ENCODE measurements around the gene PLPPR5.

Gene PLPPR5

DNA sequence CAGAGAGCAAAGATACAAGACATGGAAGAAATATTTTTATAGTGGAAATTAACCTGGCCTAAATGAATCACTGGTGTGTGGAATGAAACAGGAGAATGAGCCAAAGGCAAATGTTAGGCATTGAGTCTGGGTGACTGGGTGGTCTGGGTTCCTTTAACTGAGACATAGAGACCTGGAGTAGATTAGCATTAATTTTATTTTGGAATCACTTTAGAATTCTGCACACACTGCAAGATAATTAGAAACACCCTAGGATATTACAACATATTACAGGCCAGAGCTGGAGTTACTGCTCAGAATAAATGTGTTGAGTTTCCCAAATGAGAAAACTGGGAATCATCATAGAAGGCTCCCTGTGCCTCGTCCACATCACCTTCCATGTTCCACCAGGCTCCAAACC is 85.5 kb downstream of the PLPPR5 start:
- Histone ChIP-seq H3K4me1 (ENCODE audit: control insufficient read depth, insufficient read depth, low read length) (no peaks in the 10 kb centered on the region), H3K27ac (ENCODE audit: extremely low read depth, low read depth, low read length) (no peak overlapping the region), H3K36me3 (ENCODE audit: control insufficient read depth in 2 of 2, insufficient read depth in 1 of 2, low read length in 2 of 2) (no peaks in the 10 kb centered on the region), H3K4me3 (ENCODE audit: low read depth, low read length) (no peak overlapping the region), H3K9me3 (ENCODE audit: control insufficient read depth, insufficient read depth, low read depth, low read length) (no peaks in the 10 kb centered on the region)
- ChIA-PET POLR2A (no interaction called here), CTCF (no interaction called here)
- TF ChIP-seq ZNF549 (tag by site-specific recombination; IDR thresholded peaks at IDR 0.05): no peak
- TF ChIP-seq, protein P1, sequence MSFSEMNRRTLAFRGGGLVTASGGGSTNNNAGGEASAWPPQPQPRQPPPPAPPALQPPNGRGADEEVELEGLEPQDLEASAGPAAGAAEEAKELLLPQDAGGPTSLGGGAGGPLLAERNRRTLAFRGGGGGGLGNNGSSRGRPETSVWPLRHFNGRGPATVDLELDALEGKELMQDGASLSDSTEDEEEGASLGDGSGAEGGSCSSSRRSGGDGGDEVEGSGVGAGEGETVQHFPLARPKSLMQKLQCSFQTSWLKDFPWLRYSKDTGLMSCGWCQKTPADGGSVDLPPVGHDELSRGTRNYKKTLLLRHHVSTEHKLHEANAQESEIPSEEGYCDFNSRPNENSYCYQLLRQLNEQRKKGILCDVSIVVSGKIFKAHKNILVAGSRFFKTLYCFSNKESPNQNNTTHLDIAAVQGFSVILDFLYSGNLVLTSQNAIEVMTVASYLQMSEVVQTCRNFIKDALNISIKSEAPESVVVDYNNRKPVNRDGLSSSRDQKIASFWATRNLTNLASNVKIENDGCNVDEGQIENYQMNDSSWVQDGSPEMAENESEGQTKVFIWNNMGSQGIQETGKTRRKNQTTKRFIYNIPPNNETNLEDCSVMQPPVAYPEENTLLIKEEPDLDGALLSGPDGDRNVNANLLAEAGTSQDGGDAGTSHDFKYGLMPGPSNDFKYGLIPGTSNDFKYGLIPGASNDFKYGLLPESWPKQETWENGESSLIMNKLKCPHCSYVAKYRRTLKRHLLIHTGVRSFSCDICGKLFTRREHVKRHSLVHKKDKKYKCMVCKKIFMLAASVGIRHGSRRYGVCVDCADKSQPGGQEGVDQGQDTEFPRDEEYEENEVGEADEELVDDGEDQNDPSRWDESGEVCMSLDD (tag by site-specific recombination; IDR thresholded peaks at IDR 0.05): no peak
- no peak for TF ChIP-seq ZNF404 (tag by site-specific recombination; IDR thresholded peaks at IDR 0.05)
- TF ChIP-seq, protein P2, sequence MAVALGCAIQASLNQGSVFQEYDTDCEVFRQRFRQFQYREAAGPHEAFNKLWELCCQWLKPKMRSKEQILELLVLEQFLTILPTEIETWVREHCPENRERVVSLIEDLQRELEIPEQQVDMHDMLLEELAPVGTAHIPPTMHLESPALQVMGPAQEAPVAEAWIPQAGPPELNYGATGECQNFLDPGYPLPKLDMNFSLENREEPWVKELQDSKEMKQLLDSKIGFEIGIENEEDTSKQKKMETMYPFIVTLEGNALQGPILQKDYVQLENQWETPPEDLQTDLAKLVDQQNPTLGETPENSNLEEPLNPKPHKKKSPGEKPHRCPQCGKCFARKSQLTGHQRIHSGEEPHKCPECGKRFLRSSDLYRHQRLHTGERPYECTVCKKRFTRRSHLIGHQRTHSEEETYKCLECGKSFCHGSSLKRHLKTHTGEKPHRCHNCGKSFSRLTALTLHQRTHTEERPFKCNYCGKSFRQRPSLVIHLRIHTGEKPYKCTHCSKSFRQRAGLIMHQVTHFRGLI (tag by site-specific recombination; IDR thresholded peaks at IDR 0.05): no peak
- TF ChIP-seq ZNF830 (tag by site-specific recombination; IDR thresholded peaks at IDR 0.05; ENCODE audit: low read depth): no peak
- TF ChIP-seq, protein P3, sequence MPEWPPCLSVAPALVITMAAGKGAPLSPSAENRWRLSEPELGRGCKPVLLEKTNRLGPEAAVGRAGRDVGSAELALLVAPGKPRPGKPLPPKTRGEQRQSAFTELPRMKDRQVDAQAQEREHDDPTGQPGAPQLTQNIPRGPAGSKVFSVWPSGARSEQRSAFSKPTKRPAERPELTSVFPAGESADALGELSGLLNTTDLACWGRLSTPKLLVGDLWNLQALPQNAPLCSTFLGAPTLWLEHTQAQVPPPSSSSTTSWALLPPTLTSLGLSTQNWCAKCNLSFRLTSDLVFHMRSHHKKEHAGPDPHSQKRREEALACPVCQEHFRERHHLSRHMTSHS (tag by site-specific recombination; IDR thresholded peaks at IDR 0.05): no peak
- TF ChIP-seq ZNF341 (tag by site-specific recombination; IDR thresholded peaks at IDR 0.05; ENCODE audit: low read depth): no peak
- no peak for TF ChIP-seq ZNF792 (tag by site-specific recombination; IDR thresholded peaks at IDR 0.05)
- no peak for TF ChIP-seq ZEB2 (tag by site-specific recombination; IDR thresholded peaks at IDR 0.05)
- TF ChIP-seq, protein P4, sequence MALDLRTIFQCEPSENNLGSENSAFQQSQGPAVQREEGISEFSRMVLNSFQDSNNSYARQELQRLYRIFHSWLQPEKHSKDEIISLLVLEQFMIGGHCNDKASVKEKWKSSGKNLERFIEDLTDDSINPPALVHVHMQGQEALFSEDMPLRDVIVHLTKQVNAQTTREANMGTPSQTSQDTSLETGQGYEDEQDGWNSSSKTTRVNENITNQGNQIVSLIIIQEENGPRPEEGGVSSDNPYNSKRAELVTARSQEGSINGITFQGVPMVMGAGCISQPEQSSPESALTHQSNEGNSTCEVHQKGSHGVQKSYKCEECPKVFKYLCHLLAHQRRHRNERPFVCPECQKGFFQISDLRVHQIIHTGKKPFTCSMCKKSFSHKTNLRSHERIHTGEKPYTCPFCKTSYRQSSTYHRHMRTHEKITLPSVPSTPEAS (tag by site-specific recombination; IDR thresholded peaks at IDR 0.05): no peak
- TF ChIP-seq GLIS1 (tag by site-specific recombination; IDR thresholded peaks at IDR 0.05): no peak
- TF ChIP-seq ZSCAN30 (tag by site-specific recombination; IDR thresholded peaks at IDR 0.05): no peak
- TF ChIP-seq ZNF140 (tag by site-specific recombination; IDR thresholded peaks at IDR 0.05): no peak
- TF ChIP-seq GLI2 (tag by site-specific recombination; IDR thresholded peaks at IDR 0.05; ENCODE audit: borderline replicate concordance, low read depth): no peak
- TF ChIP-seq, protein P5, sequence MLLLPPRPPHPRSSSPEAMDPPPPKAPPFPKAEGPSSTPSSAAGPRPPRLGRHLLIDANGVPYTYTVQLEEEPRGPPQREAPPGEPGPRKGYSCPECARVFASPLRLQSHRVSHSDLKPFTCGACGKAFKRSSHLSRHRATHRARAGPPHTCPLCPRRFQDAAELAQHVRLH (tag by site-specific recombination; IDR thresholded peaks at IDR 0.05): no peak
- no peak for TF ChIP-seq KLF16 (tag by site-specific recombination; IDR thresholded peaks at IDR 0.05)
- no peak for TF ChIP-seq ZNF248 (tag by site-specific recombination; IDR thresholded peaks at IDR 0.05)
- TF ChIP-seq ZNF292 (tag by site-specific recombination; IDR thresholded peaks at IDR 0.05; ENCODE audit: borderline replicate concordance, low read depth): no peak

DNA sequence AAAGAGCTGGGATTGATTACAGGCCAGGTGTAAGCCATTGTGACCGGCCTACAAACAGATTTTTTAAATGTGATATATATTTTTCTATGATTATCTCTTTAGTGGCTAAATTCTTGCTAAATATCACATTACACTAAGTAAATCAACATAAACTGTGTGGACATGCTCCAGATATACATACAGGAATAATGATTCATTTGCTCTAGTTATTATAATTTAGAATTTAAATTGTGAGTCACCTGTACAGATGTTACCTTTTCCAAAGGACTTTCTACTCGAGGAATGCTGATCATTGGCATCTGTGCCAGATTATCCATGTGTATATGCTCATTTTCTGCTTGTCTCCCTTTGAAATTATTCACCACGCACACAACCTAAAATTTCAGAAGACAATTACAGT is 90.1 kb downstream of the PLPPR5 start:
- no peaks in the 10 kb centered on the region for H3K9me3 ChIP-seq (ENCODE audit: control insufficient read depth, insufficient read depth, low read depth, low read length)
- ChIA-PET CTCF (no interaction called here), POLR2A (no interaction called here)
- no peaks in the 10 kb centered on the region for H3K4me1 ChIP-seq (ENCODE audit: control insufficient read depth, insufficient read depth, low read length)
- H3K27ac ChIP-seq (ENCODE audit: extremely low read depth, low read depth, low read length): no peak overlapping the region
- H3K4me3 ChIP-seq (ENCODE audit: low read depth, low read length): no peak overlapping the region
- TF ChIP-seq, protein P6, sequence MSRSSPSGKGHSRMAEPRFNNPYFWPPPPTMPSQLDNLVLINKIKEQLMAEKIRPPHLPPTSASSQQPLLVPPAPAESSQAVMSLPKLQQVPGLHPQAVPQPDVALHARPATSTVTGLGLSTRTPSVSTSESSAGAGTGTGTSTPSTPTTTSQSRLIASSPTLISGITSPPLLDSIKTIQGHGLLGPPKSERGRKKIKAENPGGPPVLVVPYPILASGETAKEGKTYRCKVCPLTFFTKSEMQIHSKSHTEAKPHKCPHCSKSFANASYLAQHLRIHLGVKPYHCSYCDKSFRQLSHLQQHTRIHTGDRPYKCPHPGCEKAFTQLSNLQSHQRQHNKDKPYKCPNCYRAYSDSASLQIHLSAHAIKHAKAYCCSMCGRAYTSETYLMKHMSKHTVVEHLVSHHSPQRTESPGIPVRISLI (tag by site-specific recombination; IDR thresholded peaks at IDR 0.05): no peak
- no peak for TF ChIP-seq TCF7L2 (IDR thresholded peaks at IDR 0.05; ENCODE audit: borderline replicate concordance, low read depth, low read length)
- no peak for TF ChIP-seq ZNF549 (tag by site-specific recombination; IDR thresholded peaks at IDR 0.05)
- TF ChIP-seq, protein P7, sequence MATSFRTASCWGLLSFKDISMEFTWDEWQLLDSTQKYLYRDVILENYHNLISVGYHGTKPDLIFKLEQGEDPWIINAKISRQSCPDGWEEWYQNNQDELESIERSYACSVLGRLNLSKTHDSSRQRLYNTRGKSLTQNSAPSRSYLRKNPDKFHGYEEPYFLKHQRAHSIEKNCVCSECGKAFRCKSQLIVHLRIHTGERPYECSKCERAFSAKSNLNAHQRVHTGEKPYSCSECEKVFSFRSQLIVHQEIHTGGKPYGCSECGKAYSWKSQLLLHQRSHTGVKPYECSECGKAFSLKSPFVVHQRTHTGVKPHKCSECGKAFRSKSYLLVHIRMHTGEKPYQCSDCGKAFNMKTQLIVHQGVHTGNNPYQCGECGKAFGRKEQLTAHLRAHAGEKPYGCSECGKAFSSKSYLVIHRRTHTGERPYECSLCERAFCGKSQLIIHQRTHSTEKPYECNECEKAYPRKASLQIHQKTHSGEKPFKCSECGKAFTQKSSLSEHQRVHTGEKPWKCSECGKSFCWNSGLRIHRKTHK (tag by site-specific recombination; IDR thresholded peaks at IDR 0.05): no peak
- no peak for TF ChIP-seq ZNF530 (tag by site-specific recombination; IDR thresholded peaks at IDR 0.05; ENCODE audit: low read depth)
- no peak for TF ChIP-seq ZBTB1 (tag by site-specific recombination; IDR thresholded peaks at IDR 0.05)
- no peak for TF ChIP-seq ZNF214 (tag by site-specific recombination; IDR thresholded peaks at IDR 0.05; ENCODE audit: borderline replicate concordance)
- H3K36me3 ChIP-seq (ENCODE audit: control insufficient read depth in 2 of 2, insufficient read depth in 1 of 2, low read length in 2 of 2): no peaks in the 10 kb centered on the region

Data from HEK293 (cell line).